ENCODE data around the gene PWWP2A.

DNA sequence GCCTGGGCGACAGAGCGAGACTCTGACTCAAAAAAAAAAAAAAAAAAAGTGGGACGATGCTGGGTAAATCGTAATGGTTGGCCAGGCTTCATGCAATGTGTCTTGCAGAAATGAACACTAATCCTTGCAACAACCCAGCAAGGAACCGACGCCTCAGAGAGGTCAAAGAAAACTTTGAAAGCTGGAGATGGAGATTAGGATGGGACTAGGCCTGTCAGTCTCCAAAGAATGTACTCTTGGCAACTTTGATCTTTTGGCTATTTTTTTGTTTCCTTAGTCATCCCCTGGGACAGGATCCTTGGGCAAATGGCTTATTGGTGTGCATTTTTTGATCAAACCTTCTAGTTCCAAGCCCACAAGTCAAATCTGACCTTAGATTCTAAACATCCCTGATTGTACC is 10.6 kb upstream of the PWWP2A start:
- TF ChIP-seq CTCF (IDR thresholded peaks at IDR 0.05) (no peak), RAD21 (IDR thresholded peaks at IDR 0.05; ENCODE audit: low read length) (no peak), POLR2AphosphoS5 (IDR thresholded peaks at IDR 0.05; ENCODE audit: low read depth, low read length) (no peak), MXI1 (IDR thresholded peaks at IDR 0.05; ENCODE audit: low read depth, low read length) (no peak), EZH2phosphoT487 (IDR thresholded peaks at IDR 0.05; ENCODE audit: borderline replicate concordance, low read depth) (no peak), MAX (IDR thresholded peaks at IDR 0.05; ENCODE audit: low read depth) (no peak), CHD2 (IDR thresholded peaks at IDR 0.05; ENCODE audit: low read length, partially characterized antibody) (no peak), TEAD4 (IDR thresholded peaks at IDR 0.05; ENCODE audit: borderline replicate concordance, insufficient read depth) (no peak), USF2 (IDR thresholded peaks at IDR 0.05; ENCODE audit: borderline replicate concordance, low read depth, low read length) (no peak)
- TF ChIP-seq, protein P1, sequence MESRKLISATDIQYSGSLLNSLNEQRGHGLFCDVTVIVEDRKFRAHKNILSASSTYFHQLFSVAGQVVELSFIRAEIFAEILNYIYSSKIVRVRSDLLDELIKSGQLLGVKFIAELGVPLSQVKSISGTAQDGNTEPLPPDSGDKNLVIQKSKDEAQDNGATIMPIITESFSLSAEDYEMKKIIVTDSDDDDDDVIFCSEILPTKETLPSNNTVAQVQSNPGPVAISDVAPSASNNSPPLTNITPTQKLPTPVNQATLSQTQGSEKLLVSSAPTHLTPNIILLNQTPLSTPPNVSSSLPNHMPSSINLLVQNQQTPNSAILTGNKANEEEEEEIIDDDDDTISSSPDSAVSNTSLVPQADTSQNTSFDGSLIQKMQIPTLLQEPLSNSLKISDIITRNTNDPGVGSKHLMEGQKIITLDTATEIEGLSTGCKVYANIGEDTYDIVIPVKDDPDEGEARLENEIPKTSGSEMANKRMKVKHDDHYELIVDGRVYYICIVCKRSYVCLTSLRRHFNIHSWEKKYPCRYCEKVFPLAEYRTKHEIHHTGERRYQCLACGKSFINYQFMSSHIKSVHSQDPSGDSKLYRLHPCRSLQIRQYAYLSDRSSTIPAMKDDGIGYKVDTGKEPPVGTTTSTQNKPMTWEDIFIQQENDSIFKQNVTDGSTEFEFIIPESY (IDR thresholded peaks at IDR 0.05; ENCODE audit: borderline replicate concordance, low read depth): no peak
